ENCODE measurements around the gene HACD2.

HACD2 gene

GRCh38 chr3:123524981-123525380 is 59.9 kb downstream of the HACD2 start:
- H3K9me3 ChIP-seq (ENCODE audit: insufficient read depth, low read length), result no peaks in the 10 kb centered on the region
- no peak overlapping the region for H3K4me2 ChIP-seq (ENCODE audit: low read depth, low read length, poor library complexity, severe bottlenecking)
- no peak overlapping the region for H2AFZ ChIP-seq (ENCODE audit: low read depth, low read length, severe bottlenecking)
- H3K9ac ChIP-seq (ENCODE audit: low read length), result no peak overlapping the region
- H3K27ac ChIP-seq (ENCODE audit: low read depth, low read length), result no peak overlapping the region
- no peaks in the 10 kb centered on the region for H3K9me2 ChIP-seq (replicated peaks; ENCODE audit: insufficient read depth, low read length)
- H3F3A ChIP-seq (ENCODE audit: insufficient read depth), result no peaks in the 10 kb centered on the region
- H3K27me3 ChIP-seq (ENCODE audit: low read length), result no peaks in the 10 kb centered on the region
- no peak overlapping the region for H3K4me3 ChIP-seq (ENCODE audit: insufficient read depth, low read length, poor library complexity, severe bottlenecking)
- H4K20me1 ChIP-seq (ENCODE audit: low read depth, low read length), result no peaks in the 10 kb centered on the region
- TF ChIP-seq EZH2phosphoT487 (conservative IDR thresholded peaks at IDR 0.05; ENCODE audit: low read length) (no peak), CTCF (IDR thresholded peaks at IDR 0.05; ENCODE audit: insufficient read depth, low read length, poor library complexity, severe bottlenecking) (no peak)
- H3K36me3 ChIP-seq (ENCODE audit: low read length), result no peaks in the 10 kb centered on the region
- no peaks in the 10 kb centered on the region for H3K79me2 ChIP-seq (ENCODE audit: insufficient read depth, low read length)

- no peaks in the 10 kb centered on the region for H3K79me2 ChIP-seq (ENCODE audit: insufficient read depth, low read length)
- no peak overlapping the region for H3K27ac ChIP-seq (ENCODE audit: low read depth, low read length)
Observed at GRCh38 chr3:123523023-123523412, 61.8 kb downstream of the HACD2 start.

GRCh38 chr3:123522320-123523022 is 62.4 kb downstream of the HACD2 start:
- no peak overlapping the region for H3K4me2 ChIP-seq (ENCODE audit: low read depth, low read length, poor library complexity, severe bottlenecking)
- no peak overlapping the region for H3K4me3 ChIP-seq (ENCODE audit: insufficient read depth, low read length, poor library complexity, severe bottlenecking)
- H3K36me3 ChIP-seq (ENCODE audit: low read length), result no peaks in the 10 kb centered on the region
- H3F3A ChIP-seq (ENCODE audit: insufficient read depth), result no peaks in the 10 kb centered on the region
- TF ChIP-seq CTCF (IDR thresholded peaks at IDR 0.05; ENCODE audit: insufficient read depth, low read length, poor library complexity, severe bottlenecking), result no peak
- no peak for TF ChIP-seq EZH2phosphoT487 (conservative IDR thresholded peaks at IDR 0.05; ENCODE audit: low read length)
- no peak overlapping the region for H3K9ac ChIP-seq (ENCODE audit: low read length)
- H2AFZ ChIP-seq (ENCODE audit: low read depth, low read length, severe bottlenecking), result no peak overlapping the region
- no peaks in the 10 kb centered on the region for H3K9me2 ChIP-seq (replicated peaks; ENCODE audit: insufficient read depth, low read length)
- no peaks in the 10 kb centered on the region for H4K20me1 ChIP-seq (ENCODE audit: low read depth, low read length)
- H3K79me2 ChIP-seq (ENCODE audit: insufficient read depth, low read length), result no peaks in the 10 kb centered on the region
- H3K27me3 ChIP-seq (ENCODE audit: low read length), result no peaks in the 10 kb centered on the region
- no peaks in the 10 kb centered on the region for H3K9me3 ChIP-seq (ENCODE audit: insufficient read depth, low read length)
- no peak overlapping the region for H3K27ac ChIP-seq (ENCODE audit: low read depth, low read length)

More at GRCh38 chr3:123523023-123523412, 61.8 kb downstream of the HACD2 start:
- Histone ChIP-seq H3K27me3 (ENCODE audit: low read length) (no peaks in the 10 kb centered on the region), H3K9me2 (replicated peaks; ENCODE audit: insufficient read depth, low read length) (no peaks in the 10 kb centered on the region), H4K20me1 (ENCODE audit: low read depth, low read length) (no peaks in the 10 kb centered on the region), H3F3A (ENCODE audit: insufficient read depth) (no peaks in the 10 kb centered on the region), H3K9me3 (ENCODE audit: insufficient read depth, low read length) (no peaks in the 10 kb centered on the region), H3K4me3 (ENCODE audit: insufficient read depth, low read length, poor library complexity, severe bottlenecking) (no peak overlapping the region), H3K9ac (ENCODE audit: low read length) (no peak overlapping the region), H3K36me3 (ENCODE audit: low read length) (no peaks in the 10 kb centered on the region), H3K4me2 (ENCODE audit: low read depth, low read length, poor library complexity, severe bottlenecking) (no peak overlapping the region), H2AFZ (ENCODE audit: low read depth, low read length, severe bottlenecking) (no peak overlapping the region)
- TF ChIP-seq EZH2phosphoT487 (conservative IDR thresholded peaks at IDR 0.05; ENCODE audit: low read length) (no peak), CTCF (IDR thresholded peaks at IDR 0.05; ENCODE audit: insufficient read depth, low read length, poor library complexity, severe bottlenecking) (no peak)

Data from SU-DHL-6 (cell line).